ENCODE measurements around the gene DSC1. TPM values are rescaled to one million over a fixed set of nuclear protein-coding genes. Genes with fewer than 3 reads are reported as not detected.

DSC1 gene
- total and polyA plus RNA-seq, 10 of the 15 experiments (the other 5 are each of a cell fraction or from before 2014, with no cell fraction given), result 0.24 to 0.84 (median 0.44) TPM; not detected in 1

DNA sequence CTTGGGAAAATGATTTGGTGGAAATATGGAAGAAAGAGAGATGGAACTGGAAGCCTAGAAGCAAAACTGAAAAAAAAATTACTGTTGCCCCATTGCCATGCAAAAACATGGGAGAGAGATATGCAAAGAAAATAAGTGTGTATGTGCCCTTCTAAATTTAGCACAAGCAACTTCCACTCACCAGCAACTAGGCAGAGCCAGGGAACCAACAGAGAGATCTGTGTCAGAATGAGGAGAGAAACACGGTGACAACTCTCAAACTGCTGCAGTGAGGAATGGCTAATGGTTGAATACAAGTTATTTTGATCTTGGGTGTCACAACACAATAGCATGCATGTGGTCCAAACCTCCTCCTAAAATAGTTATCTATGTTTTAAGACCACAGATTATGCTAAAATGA lies 71.3 kb downstream of the DSC1 start:
- SMC1A ChIA-PET (ENCODE audit: uncharacterized antibody, unreplicated experiment), result no interaction called here
- no TSS peak for BruUV-seq (replicated peaks)
- no peak overlapping the region for H3K9ac ChIP-seq (ENCODE audit: control insufficient read depth, insufficient read depth, low read length)
- CTCF ChIA-PET, result interaction anchor here (1.4 kb wide), 1 partner anchor 334 kb away, joined by 3 read pairs; no protein-coding TSS in a partner anchor
- ATAC-seq, result no peak
- RAD21 ChIA-PET (ENCODE audit: unreplicated experiment), result no interaction called here
- no peak overlapping the region for H3K4me3 ChIP-seq
- no peaks in the 10 kb centered on the region for H3K27me3 ChIP-seq (replicated peaks in 1 of 2; ENCODE audit: control insufficient read depth in 2 of 2, insufficient read depth in 2 of 2, low read length in 1 of 2)
- intact Hi-C loops (cut with micrococcal nuclease; ENCODE audit: unreplicated experiment) (loop anchor here (10.0 kb wide), 1 partner anchor 293 kb away; no protein-coding TSS in a partner anchor), in situ Hi-C loops (cut with MboI) (no loop called here)
- no peaks in the 10 kb centered on the region for H3K9me3 ChIP-seq (replicated peaks; ENCODE audit: control insufficient read depth, insufficient read depth, low read length)
- no peak overlapping the region for H3K27ac ChIP-seq (ENCODE audit: control insufficient read depth, insufficient read depth)
- TF ChIP-seq ZNF384 (IDR thresholded peaks at IDR 0.05; ENCODE audit: borderline replicate concordance, low read depth, low read length) (no peak), CHD1 (IDR thresholded peaks at IDR 0.05; ENCODE audit: low read depth, low read length) (no peak), KAT2A (conservative IDR thresholded peaks at IDR 0.05; ENCODE audit: control insufficient read depth, low read depth, low read length) (no peak), NFIC (IDR thresholded peaks at IDR 0.05; ENCODE audit: low read depth, low read length) (no peak), FOS (IDR thresholded peaks at IDR 0.05; ENCODE audit: borderline replicate concordance, extremely low read depth, insufficient read length) (no peak), NFXL1 (IDR thresholded peaks at IDR 0.05; ENCODE audit: borderline replicate concordance) (no peak), SRF (IDR thresholded peaks at IDR 0.05; ENCODE audit: low read depth in 2 of 2, low read length in 2 of 2) (no peak), RAD51 (IDR thresholded peaks at IDR 0.05) (no peak), DPF2 (IDR thresholded peaks at IDR 0.05) (no peak), SP1 (IDR thresholded peaks at IDR 0.05; ENCODE audit: low read depth, low read length) (no peak), NFYA (IDR thresholded peaks at IDR 0.05; ENCODE audit: borderline replicate concordance, low read depth, low read length) (no peak), HDAC2 (IDR thresholded peaks at IDR 0.05) (no peak), EZH2 (IDR thresholded peaks at IDR 0.05; ENCODE audit: borderline replicate concordance, control insufficient read depth, low read depth, low read length) (no peak), RELA (IDR thresholded peaks at IDR 0.05; ENCODE audit: borderline replicate concordance, partially characterized antibody) (no peak), RUNX3 (IDR thresholded peaks at IDR 0.05; ENCODE audit: low read length) (no peak), GABPA (IDR thresholded peaks at IDR 0.05; ENCODE audit: low read depth) (no peak)
- TF ChIP-seq, protein P1, sequence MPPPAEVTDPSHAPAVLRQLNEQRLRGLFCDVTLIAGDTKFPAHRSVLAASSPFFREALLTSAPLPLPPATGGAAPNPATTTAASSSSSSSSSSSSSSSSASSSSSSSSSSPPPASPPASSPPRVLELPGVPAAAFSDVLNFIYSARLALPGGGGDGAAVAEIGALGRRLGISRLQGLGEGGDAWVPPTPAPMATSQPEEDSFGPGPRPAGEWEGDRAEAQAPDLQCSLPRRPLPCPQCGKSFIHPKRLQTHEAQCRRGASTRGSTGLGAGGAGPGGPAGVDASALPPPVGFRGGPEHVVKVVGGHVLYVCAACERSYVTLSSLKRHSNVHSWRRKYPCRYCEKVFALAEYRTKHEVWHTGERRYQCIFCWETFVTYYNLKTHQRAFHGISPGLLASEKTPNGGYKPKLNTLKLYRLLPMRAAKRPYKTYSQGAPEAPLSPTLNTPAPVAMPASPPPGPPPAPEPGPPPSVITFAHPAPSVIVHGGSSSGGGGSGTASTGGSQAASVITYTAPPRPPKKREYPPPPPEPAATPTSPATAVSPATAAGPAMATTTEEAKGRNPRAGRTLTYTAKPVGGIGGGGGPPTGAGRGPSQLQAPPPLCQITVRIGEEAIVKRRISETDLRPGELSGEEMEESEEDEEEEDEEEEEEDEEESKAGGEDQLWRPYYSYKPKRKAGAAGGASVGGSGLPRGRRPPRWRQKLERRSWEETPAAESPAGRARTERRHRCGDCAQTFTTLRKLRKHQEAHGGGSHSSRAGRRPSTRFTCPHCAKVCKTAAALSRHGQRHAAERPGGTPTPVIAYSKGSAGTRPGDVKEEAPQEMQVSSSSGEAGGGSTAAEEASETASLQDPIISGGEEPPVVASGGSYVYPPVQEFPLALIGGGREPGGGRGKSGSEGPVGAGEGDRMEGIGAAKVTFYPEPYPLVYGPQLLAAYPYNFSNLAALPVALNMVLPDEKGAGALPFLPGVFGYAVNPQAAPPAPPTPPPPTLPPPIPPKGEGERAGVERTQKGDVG (CRISPR knock-in tag; IDR thresholded peaks at IDR 0.05), result no peak
- TF ChIP-seq, protein P2, sequence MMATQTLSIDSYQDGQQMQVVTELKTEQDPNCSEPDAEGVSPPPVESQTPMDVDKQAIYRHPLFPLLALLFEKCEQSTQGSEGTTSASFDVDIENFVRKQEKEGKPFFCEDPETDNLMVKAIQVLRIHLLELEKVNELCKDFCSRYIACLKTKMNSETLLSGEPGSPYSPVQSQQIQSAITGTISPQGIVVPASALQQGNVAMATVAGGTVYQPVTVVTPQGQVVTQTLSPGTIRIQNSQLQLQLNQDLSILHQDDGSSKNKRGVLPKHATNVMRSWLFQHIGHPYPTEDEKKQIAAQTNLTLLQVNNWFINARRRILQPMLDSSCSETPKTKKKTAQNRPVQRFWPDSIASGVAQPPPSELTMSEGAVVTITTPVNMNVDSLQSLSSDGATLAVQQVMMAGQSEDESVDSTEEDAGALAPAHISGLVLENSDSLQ (IDR thresholded peaks at IDR 0.05), result no peak
- TF ChIP-seq, protein P3, sequence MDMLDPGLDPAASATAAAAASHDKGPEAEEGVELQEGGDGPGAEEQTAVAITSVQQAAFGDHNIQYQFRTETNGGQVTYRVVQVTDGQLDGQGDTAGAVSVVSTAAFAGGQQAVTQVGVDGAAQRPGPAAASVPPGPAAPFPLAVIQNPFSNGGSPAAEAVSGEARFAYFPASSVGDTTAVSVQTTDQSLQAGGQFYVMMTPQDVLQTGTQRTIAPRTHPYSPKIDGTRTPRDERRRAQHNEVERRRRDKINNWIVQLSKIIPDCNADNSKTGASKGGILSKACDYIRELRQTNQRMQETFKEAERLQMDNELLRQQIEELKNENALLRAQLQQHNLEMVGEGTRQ (IDR thresholded peaks at IDR 0.05; ENCODE audit: borderline replicate concordance, low read depth, low read length), result no peak
- no peaks in the 10 kb centered on the region for H3K36me3 ChIP-seq (ENCODE audit: control insufficient read depth in 2 of 2, insufficient read depth in 2 of 2, low read length in 1 of 2)
- H3K4me2 ChIP-seq (ENCODE audit: control insufficient read depth, insufficient read depth), result no peak overlapping the region
- H2AFZ ChIP-seq (ENCODE audit: control insufficient read depth, low read depth, low read length), result no peak overlapping the region
- FAIRE-seq, result no peak
- no peaks in the 10 kb centered on the region for H3K4me1 ChIP-seq (ENCODE audit: control insufficient read depth, insufficient read depth, low read length)
- no peaks in the 10 kb centered on the region for H4K20me1 ChIP-seq (ENCODE audit: control insufficient read depth, insufficient read depth)
- no peak for DNase-seq (ENCODE audit: low read depth, low spot score)
- H3K79me2 ChIP-seq (ENCODE audit: control insufficient read depth, insufficient read depth, low read length), result no peaks in the 10 kb centered on the region
- WGBS (ENCODE audit: insufficient coverage, insufficient replicate concordance, low lambda C conversion rate, missing lambda C conversion rate), result 42% methylated on average over 1 of the region's 1 CpG
- POLR2A ChIA-PET, result no interaction called here
